IMR-90 (cell line): ENCODE results near the gene SPARCL1. TPM values are rescaled to one million over a fixed set of nuclear protein-coding genes. Genes with fewer than 3 reads are reported as not detected.

Experiments used
- ATAC-seq: fragments of 200-7000 bp; cut with Tn5 transposase; 2 replicates; pipeline ENCODE4 v1.9.1; 2020; ENCODE audit warnings: low read depth, mild to moderate bottlenecking, moderate library complexity
- BruUV-seq: library from RNA; stranded (reverse); fragments of 400-500 nt; replicated peaks from 2 replicates; lab custom pipeline; 2021; lab: Mats Ljungman, UMichigan
- CTCF ChIA-PET: fragments of 300-600 bp; formaldehyde crosslinking; extraction: SDS; loops from one replicate; lab custom pipeline; 2021; ENCODE audit warnings: antibody characterized with exemption; lab: Yijun Ruan, JAX
- POLR2A ChIA-PET: fragments of 300-600 bp; sonication (Branson Sonifier 250); formaldehyde crosslinking; loops from one replicate; lab custom pipeline; 2022; ENCODE audit warnings: antibody characterized with exemption; ENCODE audit not compliant: unreplicated experiment; lab: Charles Lee
- DNase-seq: peaks from one replicate; pipeline ENCODE4 v3.0.0; 2013
- H2AFZ ChIP-seq: replicated peaks from 2 replicates; pipeline ENCODE3; 2013; ENCODE audit warnings: low read length, mild to moderate bottlenecking; ENCODE audit not compliant: poor library complexity
- H2AK5ac ChIP-seq: 2 replicates; pipeline ENCODE4 v1.6.1; 2013; ENCODE audit warnings: low read depth, low read length, inconsistent platforms
- H2AK9ac ChIP-seq: replicated peaks from 2 replicates; pipeline ENCODE3; 2013; ENCODE audit warnings: mild to moderate bottlenecking, low read depth, low read length, moderate library complexity; ENCODE audit not compliant: poor library complexity
- H2BK120ac ChIP-seq: 2 replicates; pipeline ENCODE4 v1.6.1; 2013; ENCODE audit warnings: low read depth, low read length, inconsistent platforms
- H2BK15ac ChIP-seq: 3 replicates; pipeline ENCODE4 v1.6.1; 2013; ENCODE audit warnings: low read depth, low read length, inconsistent platforms
- H2BK20ac ChIP-seq: 2 replicates; pipeline ENCODE4 v1.6.1; 2013; ENCODE audit warnings: low read depth, mild to moderate bottlenecking, inconsistent platforms, low read length, moderate library complexity
- H2BK5ac ChIP-seq: 2 replicates; pipeline ENCODE4 v1.6.1; 2013; ENCODE audit warnings: mild to moderate bottlenecking, low read depth, low read length, inconsistent platforms; ENCODE audit not compliant: poor library complexity, severe bottlenecking
- H3K14ac ChIP-seq: replicated peaks from 2 replicates; pipeline ENCODE4 v1.6.1; 2013; ENCODE audit warnings: low read depth, low read length, inconsistent platforms
- H3K18ac ChIP-seq: 2 replicates; pipeline ENCODE4 v1.6.1; 2013; ENCODE audit warnings: low read depth, low read length, control low read depth
- H3K23ac ChIP-seq: 2 replicates; pipeline ENCODE4 v1.6.1; 2013; ENCODE audit warnings: low read depth, low read length, inconsistent platforms
- H3K27ac ChIP-seq: 2 replicates; pipeline ENCODE4 v1.5.1; 2013; ENCODE audit warnings: mild to moderate bottlenecking, control low read depth, low read length; ENCODE audit not compliant: insufficient read depth
- H3K27me3 ChIP-seq: 2 replicates; pipeline ENCODE4 v1.6.1; 2013; ENCODE audit warnings: low read length; ENCODE audit not compliant: control insufficient read depth, insufficient read depth
- H3K36me3 ChIP-seq: 2 replicates; pipeline ENCODE4 v1.6.1; 2013; ENCODE audit warnings: low read length, mixed read lengths; ENCODE audit not compliant: control insufficient read depth, insufficient read depth
- H3K4ac ChIP-seq: 2 replicates; pipeline ENCODE4 v1.6.1; 2013; ENCODE audit warnings: low read depth, low read length, inconsistent platforms
- H3K4me1 ChIP-seq: 2 replicates; pipeline ENCODE4 v1.6.1; 2013; ENCODE audit warnings: low read length, mixed read lengths; ENCODE audit not compliant: control insufficient read depth, insufficient read depth
- H3K4me2 ChIP-seq: 2 replicates; pipeline ENCODE4 v1.6.1; 2013; ENCODE audit warnings: low read depth, mild to moderate bottlenecking, control low read depth, low read length, moderate library complexity
- H3K4me3 ChIP-seq: 2 replicates; pipeline ENCODE4 v1.5.1; 2013; ENCODE audit warnings: low read depth, mild to moderate bottlenecking, control low read depth, low read length, moderate library complexity; ENCODE audit not compliant: insufficient read depth
- H3K56ac ChIP-seq: 2 replicates; pipeline ENCODE4 v1.6.1; 2013; ENCODE audit warnings: low read length, inconsistent platforms; ENCODE audit not compliant: insufficient read depth; ENCODE audit errors: extremely low read depth
- H3K79me1 ChIP-seq, 2 experiments: 2 replicates each; pipeline ENCODE4 v1.6.1; 2013; ENCODE audit warnings: low read length in 2 of 2, inconsistent platforms in 1 of 2, low read depth in 1 of 2
- H3K9ac ChIP-seq: 2 replicates; pipeline ENCODE4 v1.6.1; 2013; ENCODE audit warnings: low read depth, low read length, control low read depth
- H3K9me1 ChIP-seq: 2 replicates; pipeline ENCODE4 v1.6.1; 2013; ENCODE audit warnings: low read length, inconsistent platforms; ENCODE audit not compliant: insufficient read depth
- H3K9me3 ChIP-seq: 2 replicates; pipeline ENCODE4 v1.6.1; 2013; ENCODE audit warnings: low read length; ENCODE audit not compliant: control insufficient read depth, insufficient read depth
- H4K20me1 ChIP-seq: 2 replicates; pipeline ENCODE4 v1.6.1; 2013; ENCODE audit warnings: low read length, inconsistent platforms; ENCODE audit not compliant: insufficient read depth
- H4K5ac ChIP-seq: 2 replicates; pipeline ENCODE4 v1.6.1; 2013; ENCODE audit warnings: mild to moderate bottlenecking, low read depth, low read length, control low read depth
- H4K8ac ChIP-seq, 2 experiments: 2 replicates each; pipeline ENCODE4 v1.6.1; 2013; ENCODE audit warnings: low read depth in 2 of 2, low read length in 2 of 2, control low read depth in 1 of 2, inconsistent platforms in 1 of 2
- H4K91ac ChIP-seq: 2 replicates; pipeline ENCODE4 v1.6.1; 2013; ENCODE audit warnings: low read depth, low read length, inconsistent platforms; ENCODE audit not compliant: insufficient read depth
- BHLHE40 ChIP-seq: fragments of 150-350 bp; IDR thresholded peaks from 2 replicates; pipeline ENCODE4 v1.6.1; 2016; ENCODE audit warnings: mild to moderate bottlenecking, low read depth, low read length
- MAFK ChIP-seq: IDR thresholded peaks from 2 replicates; pipeline ENCODE4 v1.6.1; 2012; ENCODE audit warnings: low read depth, low read length, improper control_type of control experiment
- NFE2L2 ChIP-seq: fragments of 150-350 bp; IDR thresholded peaks from 2 replicates; pipeline ENCODE4 v1.6.1; 2016; ENCODE audit warnings: low read depth, mild to moderate bottlenecking, low read length
- RAD21 ChIP-seq: IDR thresholded peaks from 2 replicates; pipeline ENCODE4 v1.6.1; 2012; ENCODE audit warnings: low read length, improper control_type of control experiment
- WGBS, 2 experiments: methylation state at CpG; one replicate each; pipeline versions ENCODE4 v1.1.5 to v1.1.7; 2013; ENCODE audit warnings: missing lambda C conversion rate in 2 of 2; ENCODE audit not compliant: insufficient read length in 1 of 2; ENCODE audit errors: extremely low coverage in 2 of 2; 5-methylcytosine and 5-hydroxymethylcytosine counted together
- dilution Hi-C: fragments of 300-500 bp; cut with HindIII; formaldehyde crosslinking; loops from one replicate; pipeline ENCODE4 v1.14.3; 2018; ENCODE audit warnings: low sequenced_read_pairs; ENCODE audit not compliant: unreplicated experiment
- in situ Hi-C: fragments of 300-500 bp; cut with MboI; formaldehyde crosslinking; loops from 3 replicates; pipeline ENCODE4 v1.14.3; 2019; ENCODE audit warnings: low sequenced_read_pairs, inconsistent platforms, mixed read lengths
- intact Hi-C: fragments of 100-400 bp; cut with micrococcal nuclease; formaldehyde crosslinking; loops from 2 replicates; pipeline ENCODE4 v1.10.0; 2022
- polyA plus RNA-seq, 3 experiments: library from polyadenylated mRNA; depleted of rRNA; stranded (reverse); fragments of >200 nt; gene quantifications; 2 replicates each; pipeline ENCODE4 v1.2.3, GENCODE V29; 2012; ENCODE audit warnings: low replicate concordance in 1 of 3
- total RNA-seq: library from RNA; depleted of rRNA; stranded (reverse); fragments of >200 nt; gene quantifications from 2 replicates; pipeline ENCODE4 v1.2.3, GENCODE V29; 2012
- TF ChIP-seq, protein P1 (sequence below): fragments of 150-350 bp; IDR thresholded peaks from 2 replicates; pipeline ENCODE4 v1.6.1; 2017; ENCODE audit warnings: mild to moderate bottlenecking, antibody characterized with exemption, low read length, low read depth
- TF ChIP-seq, protein P2 (sequence below): conservative IDR thresholded peaks from 2 replicates; pipeline ENCODE4 v1.5.1; 2012; ENCODE audit warnings: mild to moderate bottlenecking, low read depth, low read length, improper control_type of control experiment

Gene SPARCL1
- total and polyA plus RNA-seq, 2 of the 4 experiments (the other 2 are of a cell fraction) = not detected

DNA sequence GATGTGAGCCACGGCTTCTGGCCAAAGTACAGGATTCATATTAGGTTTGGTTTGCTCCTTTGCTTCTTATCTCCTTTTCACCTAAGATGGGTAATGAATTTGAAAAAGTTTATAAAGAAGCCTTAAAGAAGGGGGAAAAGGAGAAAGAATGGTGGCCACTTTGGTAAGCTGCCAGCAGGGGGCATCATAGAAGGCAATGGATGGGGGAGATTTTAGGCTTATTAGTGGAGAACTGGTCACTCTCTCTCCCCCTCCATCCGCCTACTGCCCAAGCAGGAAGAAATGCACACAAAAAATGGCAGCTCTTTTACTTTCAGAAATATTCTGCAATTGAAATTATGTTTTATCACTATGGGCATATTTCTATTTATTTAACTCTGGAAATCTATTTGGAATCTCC is 32.0 kb downstream of the SPARCL1 start:
- no CpG with 5 or more reads among the region's 2 CpGs for WGBS, 2 experiments
- TF ChIP-seq NFE2L2 = no peak
- TF ChIP-seq BHLHE40 = no peak
- no peak for TF ChIP-seq MAFK
- TF ChIP-seq, protein P1, sequence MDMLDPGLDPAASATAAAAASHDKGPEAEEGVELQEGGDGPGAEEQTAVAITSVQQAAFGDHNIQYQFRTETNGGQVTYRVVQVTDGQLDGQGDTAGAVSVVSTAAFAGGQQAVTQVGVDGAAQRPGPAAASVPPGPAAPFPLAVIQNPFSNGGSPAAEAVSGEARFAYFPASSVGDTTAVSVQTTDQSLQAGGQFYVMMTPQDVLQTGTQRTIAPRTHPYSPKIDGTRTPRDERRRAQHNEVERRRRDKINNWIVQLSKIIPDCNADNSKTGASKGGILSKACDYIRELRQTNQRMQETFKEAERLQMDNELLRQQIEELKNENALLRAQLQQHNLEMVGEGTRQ = no peak
- TF ChIP-seq RAD21 = no peak
- TF ChIP-seq, protein P2, sequence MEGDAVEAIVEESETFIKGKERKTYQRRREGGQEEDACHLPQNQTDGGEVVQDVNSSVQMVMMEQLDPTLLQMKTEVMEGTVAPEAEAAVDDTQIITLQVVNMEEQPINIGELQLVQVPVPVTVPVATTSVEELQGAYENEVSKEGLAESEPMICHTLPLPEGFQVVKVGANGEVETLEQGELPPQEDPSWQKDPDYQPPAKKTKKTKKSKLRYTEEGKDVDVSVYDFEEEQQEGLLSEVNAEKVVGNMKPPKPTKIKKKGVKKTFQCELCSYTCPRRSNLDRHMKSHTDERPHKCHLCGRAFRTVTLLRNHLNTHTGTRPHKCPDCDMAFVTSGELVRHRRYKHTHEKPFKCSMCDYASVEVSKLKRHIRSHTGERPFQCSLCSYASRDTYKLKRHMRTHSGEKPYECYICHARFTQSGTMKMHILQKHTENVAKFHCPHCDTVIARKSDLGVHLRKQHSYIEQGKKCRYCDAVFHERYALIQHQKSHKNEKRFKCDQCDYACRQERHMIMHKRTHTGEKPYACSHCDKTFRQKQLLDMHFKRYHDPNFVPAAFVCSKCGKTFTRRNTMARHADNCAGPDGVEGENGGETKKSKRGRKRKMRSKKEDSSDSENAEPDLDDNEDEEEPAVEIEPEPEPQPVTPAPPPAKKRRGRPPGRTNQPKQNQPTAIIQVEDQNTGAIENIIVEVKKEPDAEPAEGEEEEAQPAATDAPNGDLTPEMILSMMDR = peak; percentile 16; the same call in 1 of the 2 replicates

More for the DNA sequence above, 32.0 kb downstream of the SPARCL1 start:
- H3K14ac ChIP-seq = no peak overlapping the region
- H2AFZ ChIP-seq = no peak overlapping the region
- no TSS peak for BruUV-seq
- no peak overlapping the region for H3K23ac ChIP-seq
- no peaks in the 10 kb centered on the region for H3K9me1 ChIP-seq
- no peak overlapping the region for H2BK120ac ChIP-seq
- H2AK9ac ChIP-seq = no peak overlapping the region
- in situ Hi-C loops (no loop called here), dilution Hi-C loops (no loop called here), intact Hi-C loops (no loop called here)
- no peak overlapping the region for H2BK20ac ChIP-seq
- H2AK5ac ChIP-seq = no peak overlapping the region
- DNase-seq (no peak), ATAC-seq (no peak)
- H2BK5ac ChIP-seq = no peak overlapping the region
- no peak overlapping the region for H4K91ac ChIP-seq
- no peaks in the 10 kb centered on the region for H3K36me3 ChIP-seq
- H3K4me3 ChIP-seq = no peak overlapping the region
- no peaks in the 10 kb centered on the region for H4K20me1 ChIP-seq
- no peak overlapping the region for H3K18ac ChIP-seq
- H3K27ac ChIP-seq = no peak overlapping the region
- H3K9me3 ChIP-seq = no peaks in the 10 kb centered on the region
- no peaks in the 10 kb centered on the region for H3K79me1 ChIP-seq
- H3K4me1 ChIP-seq = no peaks in the 10 kb centered on the region
- H3K9ac ChIP-seq = no peak overlapping the region
- H4K5ac ChIP-seq = no peak overlapping the region
- H2BK15ac ChIP-seq = no peak overlapping the region
- CTCF ChIA-PET = interaction anchor here (0.8 to 1.0 kb wide), 2 partner anchors 14 to 15 kb away, joined by 3 read pairs; no protein-coding TSS in a partner anchor
- no peak overlapping the region for H3K56ac ChIP-seq
- H3K27me3 ChIP-seq = no peaks in the 10 kb centered on the region
- no peak overlapping the region for H4K8ac ChIP-seq
- no peak overlapping the region for H3K4ac ChIP-seq
- POLR2A ChIA-PET = interaction anchor here (0.6 kb wide), 1 partner anchor 40 kb away, joined by 13 read pairs; no protein-coding TSS in a partner anchor
- H3K4me2 ChIP-seq = no peak overlapping the region
